Neuronal stem cell (in vitro differentiated cells): ENCODE measurements around the gene SRSF10.
"Not testable (repeated sequence)": the region's sequence is repeated elsewhere in the genome, so short reads cannot be mapped to it uniquely, and the experiment has no call there.

Experiments used
- DNase-seq: peaks from one replicate; pipeline ENCODE4 v3.0.0-alpha.2; 2013; ENCODE audit warnings: low spot score
- H2AFZ ChIP-seq: one replicate; pipeline ENCODE4 v1.6.1; 2013; ENCODE audit warnings: mild to moderate bottlenecking, low read length, inconsistent platforms
- H2AK5ac ChIP-seq: 2 replicates; pipeline ENCODE4 v1.6.1; 2013; ENCODE audit warnings: low read depth, mild to moderate bottlenecking, inconsistent platforms, low read length, moderate library complexity, mixed read lengths
- H2BK120ac ChIP-seq: 2 replicates; pipeline ENCODE4 v1.6.1; 2013; ENCODE audit warnings: low read depth, mild to moderate bottlenecking, inconsistent platforms, low read length, moderate library complexity, mixed read lengths
- H2BK12ac ChIP-seq: one replicate; pipeline ENCODE4 v1.6.1; 2013; ENCODE audit warnings: low read length, inconsistent platforms
- H2BK15ac ChIP-seq: 2 replicates; pipeline ENCODE4 v1.6.1; 2013; ENCODE audit warnings: mild to moderate bottlenecking, low read length, inconsistent platforms, mixed read lengths
- H2BK5ac ChIP-seq: one replicate; pipeline ENCODE4 v1.6.1; 2013; ENCODE audit warnings: inconsistent platforms, mild to moderate bottlenecking, low read length, moderate library complexity
- H3K14ac ChIP-seq: one replicate; pipeline ENCODE4 v1.6.1; 2013; ENCODE audit warnings: low read length, inconsistent platforms
- H3K18ac ChIP-seq: 2 replicates; pipeline ENCODE4 v1.6.1; 2013; ENCODE audit warnings: low read length, inconsistent platforms
- H3K23ac ChIP-seq: 2 replicates; pipeline ENCODE4 v1.6.1; 2013; ENCODE audit warnings: low read depth, mild to moderate bottlenecking, mixed read lengths, low read length, inconsistent platforms; ENCODE audit not compliant: poor library complexity
- H3K27ac ChIP-seq: replicated peaks from 3 replicates; pipeline ENCODE4 v1.5.1; 2013; ENCODE audit warnings: low read length, inconsistent platforms
- H3K27me3 ChIP-seq, 3 experiments: 2 replicates each; pipeline ENCODE4 v1.6.1; 2013; ENCODE audit warnings: low read length in 3 of 3, mild to moderate bottlenecking in 2 of 3, inconsistent platforms in 1 of 3, low read depth in 1 of 3, mixed read lengths in 1 of 3, moderate library complexity in 1 of 3; ENCODE audit not compliant: control insufficient read depth in 3 of 3, insufficient read depth in 3 of 3
- H3K36me3 ChIP-seq, 2 donors: replicated peaks in 1 of 2; 2 replicates each; pipeline ENCODE4 v1.6.1; 2013; ENCODE audit warnings: low read length in 2 of 2; ENCODE audit not compliant: control insufficient read depth in 2 of 2, insufficient read depth in 2 of 2
- H3K4ac ChIP-seq: 2 replicates; pipeline ENCODE4 v1.6.1; 2013; ENCODE audit warnings: inconsistent platforms, mild to moderate bottlenecking, low read length, moderate library complexity
- H3K4me1 ChIP-seq, 2 donors: 1 replicate in 1 of 2; 2 replicates in 1 of 2; pipeline ENCODE4 v1.6.1; 2013; ENCODE audit warnings: low read length in 2 of 2, low read depth in 1 of 2; ENCODE audit not compliant: control insufficient read depth in 2 of 2, insufficient read depth in 1 of 2
- H3K4me2 ChIP-seq: one replicate; pipeline ENCODE4 v1.6.1; 2013; ENCODE audit warnings: mild to moderate bottlenecking, low read length, inconsistent platforms; ENCODE audit not compliant: insufficient read depth, poor library complexity, severe bottlenecking
- H3K4me3 ChIP-seq, 2 donors: 2 replicates each; pipeline ENCODE4 v1.5.1; 2013; ENCODE audit warnings: low read length in 2 of 2, mild to moderate bottlenecking in 2 of 2, inconsistent platforms in 1 of 2, moderate library complexity in 1 of 2
- H3K79me1 ChIP-seq: one replicate; pipeline ENCODE4 v1.6.1; 2013; ENCODE audit warnings: low read depth, mild to moderate bottlenecking, inconsistent platforms, low read length, moderate library complexity
- H3K9ac ChIP-seq: one replicate; pipeline ENCODE4 v1.6.1; 2013; ENCODE audit warnings: mild to moderate bottlenecking, low read depth, low read length, inconsistent platforms; ENCODE audit not compliant: poor library complexity
- H3K9me3 ChIP-seq, 2 donors: replicated peaks in 1 of 2; 2 replicates each; pipeline versions ENCODE3 to v1.6.1; 2013; ENCODE audit warnings: low read length in 2 of 2, mild to moderate bottlenecking in 2 of 2, inconsistent platforms in 1 of 2, low read depth in 1 of 2, mixed read lengths in 1 of 2, moderate library complexity in 1 of 2; ENCODE audit not compliant: control insufficient read depth in 2 of 2, insufficient read depth in 1 of 2
- H4K8ac ChIP-seq: one replicate; pipeline ENCODE4 v1.6.1; 2013; ENCODE audit warnings: low read depth, mild to moderate bottlenecking, inconsistent platforms, low read length, moderate library complexity
- H4K91ac ChIP-seq: one replicate; pipeline ENCODE4 v1.6.1; 2013; ENCODE audit warnings: low read length, low read depth, mild to moderate bottlenecking, inconsistent platforms; ENCODE audit not compliant: poor library complexity
- WGBS, 2 donors: extraction: QIAGEN DNeasy Blood & Tissue Kit; methylation state at CpG; one replicate each; pipeline ENCODE4 v1.1.7; 2013; ENCODE audit warnings: missing lambda C conversion rate in 2 of 2, mixed read lengths in 1 of 2; ENCODE audit not compliant: insufficient read length in 2 of 2, insufficient replicate concordance in 1 of 2; ENCODE audit errors: extremely low coverage in 2 of 2; 5-methylcytosine and 5-hydroxymethylcytosine counted together

Gene SRSF10

DNA sequence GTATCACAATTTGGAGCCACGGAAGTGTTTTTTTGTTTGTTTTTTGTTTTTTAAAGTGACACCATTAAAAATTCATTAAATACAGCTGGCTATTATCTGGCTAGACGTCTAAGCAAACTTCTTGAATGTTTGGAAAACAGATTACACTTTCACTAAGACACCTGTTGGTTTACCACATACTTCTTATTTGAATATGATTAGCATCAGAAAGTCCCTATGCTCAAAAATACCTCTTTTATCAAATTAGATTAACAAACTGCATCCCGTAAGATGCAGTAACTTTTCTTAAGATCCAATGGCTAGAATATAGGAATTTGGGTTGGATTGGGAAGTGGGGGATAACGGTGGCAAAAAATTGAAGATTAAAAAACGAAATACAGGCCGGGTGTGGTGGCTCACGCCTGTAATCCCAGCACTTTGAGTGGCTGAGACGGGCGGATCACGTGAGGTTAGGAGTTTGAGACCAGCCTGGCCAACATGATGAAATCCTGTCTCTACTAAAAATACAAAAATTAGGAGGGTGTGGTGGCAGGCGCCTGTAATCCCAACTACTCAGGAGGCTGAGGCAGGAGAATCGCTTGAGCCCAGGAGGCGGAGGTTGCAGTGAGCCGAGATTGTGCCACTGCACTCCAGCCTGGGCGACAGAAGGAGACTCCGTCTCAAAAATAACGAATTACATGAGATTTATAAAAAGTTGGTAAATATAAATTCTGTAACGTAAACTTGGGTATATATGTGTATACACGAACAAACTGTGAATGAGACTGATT is 21.9 kb downstream of the SRSF10 start:
- not testable (repeated sequence) for H2BK12ac ChIP-seq, H2AK5ac ChIP-seq, H2BK15ac ChIP-seq, H3K4me2 ChIP-seq, H2BK120ac ChIP-seq, H3K79me1 ChIP-seq, H2BK5ac ChIP-seq, H4K8ac ChIP-seq, H3K4me1 ChIP-seq, H3K4ac ChIP-seq, H3K27me3 ChIP-seq, DNase-seq, H3K18ac ChIP-seq, H4K91ac ChIP-seq, H3K23ac ChIP-seq, H3K9ac ChIP-seq, H3K14ac ChIP-seq, H3K9me3 ChIP-seq
- peaks cover 0 to 28% of the 10 kb centered on the region in 2 donors for H3K36me3 ChIP-seq
- H2AFZ ChIP-seq, result peak overlapping the region; percentile 87
- H3K4me3 ChIP-seq, result peak overlapping the region in 1 of 2 donors; percentile 98
- 100% methylated on average over 2 of the region's 19 CpGs; no CpG with 5 or more reads in 1 of the 2 donors for WGBS, 2 donors
- peak overlapping the region; percentile 99 for H3K27ac ChIP-seq

DNA sequence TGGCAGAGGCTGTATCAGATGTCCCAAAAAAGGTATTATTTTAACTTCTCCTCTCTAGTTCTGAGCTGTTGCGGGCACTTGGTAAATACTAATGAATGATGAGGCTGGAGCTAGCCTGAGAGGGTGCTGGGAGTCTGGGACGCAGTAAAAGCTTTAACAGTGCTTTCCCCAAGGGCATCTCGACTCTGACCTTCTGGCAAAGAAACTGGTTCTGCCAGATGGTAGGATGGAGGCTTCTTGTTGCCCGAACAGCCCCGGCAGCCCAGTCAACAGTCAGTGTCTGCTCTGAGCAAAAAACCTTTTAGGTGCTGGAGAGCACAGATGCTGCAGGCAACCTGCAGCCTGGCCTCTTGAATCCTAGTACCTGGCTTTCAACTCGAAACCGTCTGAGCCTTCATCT is 23.0 kb downstream of the SRSF10 start:
- H3K9ac ChIP-seq, result no peak overlapping the region
- H3K9me3 ChIP-seq, result no peaks in the 10 kb centered on the region
- H3K18ac ChIP-seq, result no peak overlapping the region
- no peak overlapping the region for H3K4me2 ChIP-seq
- DNase-seq, result no peak
- H3K23ac ChIP-seq, result no peak overlapping the region
- peak overlapping the region; percentile 27 for H2AFZ ChIP-seq
- H3K14ac ChIP-seq, result no peak overlapping the region
- no peak overlapping the region for H2BK5ac ChIP-seq
- peaks cover 0 to 20% of the 10 kb centered on the region in 2 donors for H3K36me3 ChIP-seq
- H2BK15ac ChIP-seq, result no peak overlapping the region
- no peak overlapping the region for H2BK120ac ChIP-seq
- no peak overlapping the region for H2AK5ac ChIP-seq
- H3K27ac ChIP-seq, result no peak overlapping the region
- peaks cover 0 to 3% of the 10 kb centered on the region in 2 donors for H3K4me1 ChIP-seq
- H3K4ac ChIP-seq, result no peak overlapping the region
- peaks cover 3% of the 10 kb centered on the region for H3K79me1 ChIP-seq
- no CpG with 5 or more reads among the region's 7 CpGs for WGBS, 2 donors
- H4K8ac ChIP-seq, result no peak overlapping the region
- H4K91ac ChIP-seq, result no peak overlapping the region
- no peak overlapping the region for H2BK12ac ChIP-seq
- no peaks in the 10 kb centered on the region for H3K27me3 ChIP-seq
- no peak overlapping the region for H3K4me3 ChIP-seq

DNA sequence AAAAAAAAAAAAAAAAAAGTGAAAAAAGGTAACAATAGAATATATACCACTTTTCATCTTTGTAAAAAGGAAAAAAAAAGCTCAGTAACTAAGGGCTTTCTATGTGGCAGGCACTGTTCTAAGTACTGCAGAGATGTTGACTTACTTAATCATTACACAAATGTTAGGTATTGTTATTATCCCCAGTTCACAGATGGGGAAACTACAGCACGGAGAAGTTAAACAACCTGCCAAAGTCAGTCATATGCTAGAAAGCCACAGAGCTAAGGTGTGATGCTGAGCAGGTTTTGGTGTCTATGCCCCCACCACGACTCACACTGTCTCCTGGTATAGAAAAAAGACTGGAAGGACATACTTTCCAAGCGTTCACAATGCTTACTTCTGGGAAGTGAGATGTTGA is 27.1 kb downstream of the SRSF10 start:
- Histone ChIP-seq H4K91ac (no peak overlapping the region), H2AK5ac (no peak overlapping the region), H3K4me3 (no peak overlapping the region), H3K27ac (no peak overlapping the region), H3K4me1 (peaks cover 2 to 5% of the 10 kb centered on the region in 2 donors), H3K4me2 (no peak overlapping the region), H3K9ac (no peak overlapping the region), H2BK12ac (no peak overlapping the region), H3K18ac (no peak overlapping the region), H3K36me3 (no peaks in the 10 kb centered on the region), H3K27me3 (no peaks in the 10 kb centered on the region), H3K79me1 (no peaks in the 10 kb centered on the region), H2AFZ (no peak overlapping the region), H3K14ac (no peak overlapping the region), H2BK120ac (no peak overlapping the region), H2BK15ac (no peak overlapping the region), H3K23ac (no peak overlapping the region), H2BK5ac (no peak overlapping the region), H3K4ac (no peak overlapping the region), H4K8ac (no peak overlapping the region), H3K9me3 (peaks cover 0 to 1% of the 10 kb centered on the region in 2 donors)
- no peak for DNase-seq
- no CpG with 5 or more reads among the region's 3 CpGs for WGBS, 2 donors

DNA sequence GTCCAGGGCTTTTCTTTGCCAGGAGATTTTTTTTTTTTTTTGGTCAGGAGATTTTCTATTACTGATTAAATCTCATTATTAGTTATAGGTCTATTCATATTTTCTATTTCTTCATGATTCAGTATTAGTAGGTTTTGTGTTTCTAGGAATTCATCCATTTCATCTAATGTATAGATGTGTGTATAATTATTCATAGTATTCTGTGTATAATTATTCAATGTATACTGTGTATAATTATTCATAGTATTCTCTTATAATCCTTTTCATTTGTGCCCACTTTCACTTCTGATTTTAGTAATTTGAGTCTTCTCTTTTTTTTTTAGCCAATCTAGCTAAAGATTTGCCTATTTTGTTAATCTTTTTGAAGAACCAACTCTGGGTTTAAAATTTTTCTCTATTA is 32.8 kb downstream of the SRSF10 start:
- no peak overlapping the region for H3K9ac ChIP-seq
- H2BK15ac ChIP-seq, result no peak overlapping the region
- H3K23ac ChIP-seq, result no peak overlapping the region
- H3K79me1 ChIP-seq, result no peaks in the 10 kb centered on the region
- no peak overlapping the region for H2BK12ac ChIP-seq
- no peak overlapping the region for H4K91ac ChIP-seq
- DNase-seq, result no peak
- H3K4me1 ChIP-seq, result peaks cover 2 to 5% of the 10 kb centered on the region in 2 donors
- H3K14ac ChIP-seq, result no peak overlapping the region
- no peak overlapping the region for H4K8ac ChIP-seq
- no peak overlapping the region for H3K27ac ChIP-seq
- no peak overlapping the region for H2BK120ac ChIP-seq
- H3K18ac ChIP-seq, result no peak overlapping the region
- no peak overlapping the region for H3K4me2 ChIP-seq
- H3K9me3 ChIP-seq, result peaks cover 1 to 5% of the 10 kb centered on the region in 2 donors
- H2AK5ac ChIP-seq, result no peak overlapping the region
- no peak overlapping the region for H2BK5ac ChIP-seq
- H3K4me3 ChIP-seq, result no peak overlapping the region
- no peak overlapping the region for H3K4ac ChIP-seq
- no peaks in the 10 kb centered on the region for H3K36me3 ChIP-seq
- no peak overlapping the region for H2AFZ ChIP-seq
- no peaks in the 10 kb centered on the region for H3K27me3 ChIP-seq
